Measurements from ENCODE around the gene HAND2.

- TF ChIP-seq POLR2A (IDR thresholded peaks at IDR 0.05), result no peak
- TF ChIP-seq CTCF (IDR thresholded peaks at IDR 0.05), result no peak
Observed at GRCh38 chr4:173490256-173490655, 39.8 kb downstream of the HAND2 start.

Data from adrenal gland (tissue), 5 donors.